CD14-positive monocyte (primary cell): ENCODE data around the gene FOXJ1. TPM values are rescaled to one million over a fixed set of nuclear protein-coding genes. Genes with fewer than 3 reads are reported as not detected.

Experiments used
- DNase-seq, 3 donors: peaks; one replicate each; pipeline ENCODE4 v3.0.0-alpha.2; 2011 to 2022
- H2AFZ ChIP-seq: 2 replicates; pipeline ENCODE4 v1.6.0; 2012; ENCODE audit warnings: mild to moderate bottlenecking, low read depth, low read length, inconsistent platforms; ENCODE audit not compliant: insufficient read depth, poor library complexity, severe bottlenecking
- H3K27ac ChIP-seq, 2 donors: 1 replicate in 1 of 2; 2 replicates in 1 of 2; pipeline ENCODE4 v1.5.1; 2012 to 2013; ENCODE audit warnings: low read length in 2 of 2, control low read depth in 1 of 2, inconsistent platforms in 1 of 2, low read depth in 1 of 2, mild to moderate bottlenecking in 1 of 2
- H3K27me3 ChIP-seq, 2 donors: one replicate each; pipeline versions ENCODE4 v1.6.0 to v1.6.1; 2011 to 2013; ENCODE audit warnings: low read length in 2 of 2; ENCODE audit not compliant: control insufficient read depth in 2 of 2, insufficient read depth in 2 of 2
- H3K36me3 ChIP-seq, 2 donors: replicated peaks in 1 of 2; 1 replicate in 1 of 2; 2 replicates in 1 of 2; pipeline versions ENCODE4 v1.5.1 to v1.6.1; 2012 to 2013; ENCODE audit warnings: low read length in 2 of 2, control low read depth in 1 of 2, inconsistent platforms in 1 of 2, mild to moderate bottlenecking in 1 of 2; ENCODE audit not compliant: insufficient read depth in 2 of 2, control insufficient read depth in 1 of 2
- H3K4me1 ChIP-seq, 2 donors: 1 replicate in 1 of 2; 2 replicates in 1 of 2; pipeline versions ENCODE4 v1.5.1 to v1.6.1; 2012 to 2013; ENCODE audit warnings: low read length in 2 of 2, control low read depth in 1 of 2, inconsistent platforms in 1 of 2, mild to moderate bottlenecking in 1 of 2, moderate library complexity in 1 of 2; ENCODE audit not compliant: insufficient read depth in 2 of 2, control insufficient read depth in 1 of 2
- H3K4me2 ChIP-seq: replicated peaks from 2 replicates; pipeline ENCODE3; 2012; ENCODE audit warnings: low read length, moderate library complexity, mild to moderate bottlenecking; ENCODE audit not compliant: poor library complexity, severe bottlenecking; ENCODE audit errors: extremely low read depth
- H3K4me3 ChIP-seq, 3 experiments: fragments of 200-600 bp in 1 of 3; sonication (generic) in 1 of 3; replicated peaks in 1 of 3; 1 replicate in 2 of 3; 2 replicates in 1 of 3; pipeline ENCODE4 v1.5.1; 2011 to 2013; ENCODE audit warnings: low read length in 3 of 3, mild to moderate bottlenecking in 3 of 3, control low read depth in 2 of 3, low read depth in 2 of 3, inconsistent platforms in 1 of 3, moderate library complexity in 1 of 3
- H3K79me2 ChIP-seq: 2 replicates; pipeline ENCODE4 v1.6.0; 2012; ENCODE audit warnings: mild to moderate bottlenecking, control low read depth, inconsistent platforms, low read length, moderate library complexity; ENCODE audit not compliant: insufficient read depth
- H3K9ac ChIP-seq: 2 replicates; pipeline ENCODE4 v1.6.0; 2017; ENCODE audit warnings: low read length, mild to moderate bottlenecking; ENCODE audit not compliant: insufficient read depth, poor library complexity, severe bottlenecking
- H3K9me3 ChIP-seq, 2 donors: replicated peaks in 1 of 2; 1 replicate in 1 of 2; 2 replicates in 1 of 2; pipeline versions ENCODE4 v1.5.1 to v1.6.1; 2012 to 2013; ENCODE audit warnings: low read length in 2 of 2, control low read depth in 1 of 2; ENCODE audit not compliant: control insufficient read depth in 1 of 2, insufficient read depth in 1 of 2
- H4K20me1 ChIP-seq: 2 replicates; pipeline ENCODE4 v1.6.0; 2012; ENCODE audit warnings: mild to moderate bottlenecking, low read length, control low read depth, moderate library complexity; ENCODE audit not compliant: insufficient read depth
- H3K27ac Mint-ChIP-seq, 7 donors: one replicate each; pipeline ENCODE4 v1.8.0; 2020; ENCODE audit warnings: mild to moderate bottlenecking in 7 of 7, mixed read lengths in 7 of 7, moderate library complexity in 6 of 7, inconsistent platforms in 2 of 7
- H3K27me3 Mint-ChIP-seq, 3 donors: one replicate each; pipeline ENCODE4 v1.8.0; 2021 to 2022; ENCODE audit warnings: low read depth in 3 of 3, mild to moderate bottlenecking in 3 of 3, mixed read lengths in 3 of 3, moderate library complexity in 3 of 3, inconsistent platforms in 1 of 3
- H3K36me3 Mint-ChIP-seq, 2 donors: one replicate each; pipeline ENCODE4 v1.8.0; 2020; ENCODE audit warnings: mixed read lengths in 2 of 2, inconsistent platforms in 1 of 2, mild to moderate bottlenecking in 1 of 2
- H3K4me1 Mint-ChIP-seq: one replicate; pipeline ENCODE4 v1.8.0; 2020; ENCODE audit warnings: mild to moderate bottlenecking, mixed read lengths
- H3K4me3 Mint-ChIP-seq, 2 donors: one replicate each; pipeline ENCODE4 v1.8.0; 2020; ENCODE audit warnings: mild to moderate bottlenecking in 2 of 2, mixed read lengths in 2 of 2, moderate library complexity in 1 of 2
- H3K9me3 Mint-ChIP-seq, 7 donors: one replicate each; pipeline ENCODE4 v1.8.0; 2020 to 2022; ENCODE audit warnings: mixed read lengths in 7 of 7, mild to moderate bottlenecking in 6 of 7, moderate library complexity in 6 of 7, inconsistent platforms in 2 of 7
- CTCF ChIP-seq: fragments of 200-600 bp; IDR thresholded peaks from one replicate; pipeline ENCODE4 v1.8.0; 2022; ENCODE audit warnings: antibody characterized with exemption, mild to moderate bottlenecking
- WGBS: methylation state at CpG from one replicate; pipeline ENCODE4 v1.1.5; 2013; ENCODE audit warnings: missing lambda C conversion rate; ENCODE audit not compliant: insufficient coverage; 5-methylcytosine and 5-hydroxymethylcytosine counted together
- intact Hi-C, 2 donors: fragments of 100-400 bp; cut with micrococcal nuclease; formaldehyde crosslinking; loops; one replicate each; pipeline versions ENCODE4 v1.15.0 to v1.15.1; 2023
- polyA plus RNA-seq, 3 donors: library from polyadenylated mRNA; depleted of rRNA in 1 of 3; unstranded in 2 of 3; stranded (reverse) in 1 of 3; fragments of 300-500 nt in 2 of 3; fragments of >200 nt in 1 of 3; fragmentation: Illumina TruSeq in 2 of 3; gene quantifications; 1 replicate in 2 of 3; 2 replicates in 1 of 3; pipeline ENCODE4 v1.2.3, GENCODE V29; 2012 to 2021

FOXJ1 gene
- polyA plus RNA-seq, 3 donors = not detected

- H3K27me3 Mint-ChIP-seq = peaks cover 21 to 48% (median 37%) of the 10 kb centered on the region in 3 donors
- Histone ChIP-seq H3K4me1 (peaks cover 19 to 23% of the 10 kb centered on the region in 2 donors), H3K9me3 (peaks cover 0 to 7% of the 10 kb centered on the region in 2 donors), H3K27ac (no peak overlapping the region), H3K9ac (no peak overlapping the region), H3K27me3 (peaks cover 15 to 41% of the 10 kb centered on the region in 2 donors), H2AFZ (no peak overlapping the region), H4K20me1 (no peaks in the 10 kb centered on the region), H3K4me3 (no peak overlapping the region), H3K36me3 (no peaks in the 10 kb centered on the region), H3K4me2 (no peak overlapping the region), H3K79me2 (no peaks in the 10 kb centered on the region)
- peaks cover 0 to 8% (median 3%) of the 10 kb centered on the region in 7 donors for H3K9me3 Mint-ChIP-seq
- no peak overlapping the region for H3K4me3 Mint-ChIP-seq
- H3K4me1 Mint-ChIP-seq = peaks cover 20% of the 10 kb centered on the region
- no peak overlapping the region for H3K27ac Mint-ChIP-seq
- 93% methylated on average over 7 of the region's 7 CpGs for WGBS
- peaks cover 0 to 4% of the 10 kb centered on the region in 2 donors for H3K36me3 Mint-ChIP-seq
- intact Hi-C loops = no loop called here
- no peak for TF ChIP-seq CTCF
- no peak for DNase-seq
These were observed 4.1 kb downstream of the FOXJ1 start for GRCh38 chr17:76137001-76137350.

GRCh38 chr17:76136276-76137000, 4.6 kb downstream of the FOXJ1 start:
- Histone ChIP-seq H2AFZ (no peak overlapping the region), H3K4me3 (no peak overlapping the region), H3K27ac (no peak overlapping the region), H3K79me2 (no peaks in the 10 kb centered on the region), H3K36me3 (no peaks in the 10 kb centered on the region), H3K9ac (no peak overlapping the region), H3K27me3 (peaks cover 15 to 35% of the 10 kb centered on the region in 2 donors), H3K9me3 (peaks cover 0 to 7% of the 10 kb centered on the region in 2 donors), H3K4me1 (peaks cover 14 to 17% of the 10 kb centered on the region in 2 donors), H4K20me1 (no peaks in the 10 kb centered on the region), H3K4me2 (no peak overlapping the region)
- WGBS = 93% methylated on average over 10 of the region's 16 CpGs
- intact Hi-C loops = no loop called here
- H3K36me3 Mint-ChIP-seq = peaks cover 0 to 4% of the 10 kb centered on the region in 2 donors
- peaks cover 15% of the 10 kb centered on the region for H3K4me1 Mint-ChIP-seq
- H3K9me3 Mint-ChIP-seq = peaks cover 0 to 8% (median 3%) of the 10 kb centered on the region in 7 donors
- no peak overlapping the region for H3K4me3 Mint-ChIP-seq
- no peak overlapping the region for H3K27ac Mint-ChIP-seq
- peaks cover 15 to 43% (median 32%) of the 10 kb centered on the region in 3 donors for H3K27me3 Mint-ChIP-seq
- DNase-seq = no peak
- TF ChIP-seq CTCF = no peak
